GM13976 (cell line): ENCODE measurements around the gene IL20RB.

Experiments
- DNase-seq: peaks from one replicate; pipeline ENCODE4 v3.0.0; 2012; ENCODE audit warnings: low spot score
- in situ Hi-C: fragments of 300-500 bp; cut with MboI; formaldehyde crosslinking; loops from one replicate; pipeline ENCODE4 v1.12.0; 2022; ENCODE audit warnings: low sequenced_read_pairs, mixed read lengths, inconsistent platforms; ENCODE audit not compliant: unreplicated experiment
- TF ChIP-seq, protein P1 (sequence below): IDR thresholded peaks from 2 replicates; pipeline ENCODE4 v1.5.1; 2012; ENCODE audit warnings: borderline replicate concordance, mild to moderate bottlenecking; ENCODE audit not compliant: insufficient read depth; ENCODE audit errors: extremely low read depth, missing control alignments, control extremely low read depth

The IL20RB gene

DNA sequence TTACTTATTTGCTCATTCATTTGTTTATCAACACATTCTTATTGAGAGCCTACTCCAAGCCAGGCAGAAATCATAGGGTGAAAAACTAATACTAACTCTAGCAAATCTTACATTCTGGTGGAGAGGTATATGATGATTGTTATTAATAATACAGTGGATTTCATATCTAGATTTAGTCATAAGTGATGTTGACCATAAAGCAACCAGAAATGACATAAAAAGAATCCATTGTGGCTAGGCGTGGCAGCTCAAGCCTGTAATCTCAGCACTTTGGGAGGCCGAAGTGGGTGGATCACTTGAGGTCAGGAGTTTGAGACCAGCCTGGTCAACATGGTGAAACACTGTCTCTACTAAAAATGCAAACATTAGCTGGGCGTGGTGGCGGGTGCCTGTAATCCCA is 26.2 kb upstream of the IL20RB start:
- in situ Hi-C loops: no loop called here
- DNase-seq: no peak
- TF ChIP-seq, protein P1, sequence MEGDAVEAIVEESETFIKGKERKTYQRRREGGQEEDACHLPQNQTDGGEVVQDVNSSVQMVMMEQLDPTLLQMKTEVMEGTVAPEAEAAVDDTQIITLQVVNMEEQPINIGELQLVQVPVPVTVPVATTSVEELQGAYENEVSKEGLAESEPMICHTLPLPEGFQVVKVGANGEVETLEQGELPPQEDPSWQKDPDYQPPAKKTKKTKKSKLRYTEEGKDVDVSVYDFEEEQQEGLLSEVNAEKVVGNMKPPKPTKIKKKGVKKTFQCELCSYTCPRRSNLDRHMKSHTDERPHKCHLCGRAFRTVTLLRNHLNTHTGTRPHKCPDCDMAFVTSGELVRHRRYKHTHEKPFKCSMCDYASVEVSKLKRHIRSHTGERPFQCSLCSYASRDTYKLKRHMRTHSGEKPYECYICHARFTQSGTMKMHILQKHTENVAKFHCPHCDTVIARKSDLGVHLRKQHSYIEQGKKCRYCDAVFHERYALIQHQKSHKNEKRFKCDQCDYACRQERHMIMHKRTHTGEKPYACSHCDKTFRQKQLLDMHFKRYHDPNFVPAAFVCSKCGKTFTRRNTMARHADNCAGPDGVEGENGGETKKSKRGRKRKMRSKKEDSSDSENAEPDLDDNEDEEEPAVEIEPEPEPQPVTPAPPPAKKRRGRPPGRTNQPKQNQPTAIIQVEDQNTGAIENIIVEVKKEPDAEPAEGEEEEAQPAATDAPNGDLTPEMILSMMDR: no peak

DNA sequence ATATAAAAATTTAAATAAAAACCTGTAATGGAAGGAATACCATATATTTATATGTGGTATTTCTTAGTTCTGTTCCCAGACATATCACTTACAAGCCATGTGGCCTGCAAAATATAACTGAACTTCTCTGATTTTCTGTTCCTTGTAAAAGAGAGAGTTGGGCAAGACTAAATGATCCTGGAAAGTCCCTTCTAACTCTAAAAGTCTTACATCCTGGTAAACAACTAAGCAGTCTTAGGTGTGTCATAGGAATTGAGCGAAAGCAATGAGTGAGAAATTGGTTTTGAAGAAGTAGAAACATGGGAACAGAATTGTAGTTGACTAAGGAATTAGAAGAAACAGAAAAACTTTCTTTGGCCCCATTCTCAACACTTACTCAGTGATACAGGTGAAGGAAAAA is 25.3 kb upstream of the IL20RB start:
- in situ Hi-C loops: no loop called here
- DNase-seq: no peak
- TF ChIP-seq, protein P1: no peak

DNA sequence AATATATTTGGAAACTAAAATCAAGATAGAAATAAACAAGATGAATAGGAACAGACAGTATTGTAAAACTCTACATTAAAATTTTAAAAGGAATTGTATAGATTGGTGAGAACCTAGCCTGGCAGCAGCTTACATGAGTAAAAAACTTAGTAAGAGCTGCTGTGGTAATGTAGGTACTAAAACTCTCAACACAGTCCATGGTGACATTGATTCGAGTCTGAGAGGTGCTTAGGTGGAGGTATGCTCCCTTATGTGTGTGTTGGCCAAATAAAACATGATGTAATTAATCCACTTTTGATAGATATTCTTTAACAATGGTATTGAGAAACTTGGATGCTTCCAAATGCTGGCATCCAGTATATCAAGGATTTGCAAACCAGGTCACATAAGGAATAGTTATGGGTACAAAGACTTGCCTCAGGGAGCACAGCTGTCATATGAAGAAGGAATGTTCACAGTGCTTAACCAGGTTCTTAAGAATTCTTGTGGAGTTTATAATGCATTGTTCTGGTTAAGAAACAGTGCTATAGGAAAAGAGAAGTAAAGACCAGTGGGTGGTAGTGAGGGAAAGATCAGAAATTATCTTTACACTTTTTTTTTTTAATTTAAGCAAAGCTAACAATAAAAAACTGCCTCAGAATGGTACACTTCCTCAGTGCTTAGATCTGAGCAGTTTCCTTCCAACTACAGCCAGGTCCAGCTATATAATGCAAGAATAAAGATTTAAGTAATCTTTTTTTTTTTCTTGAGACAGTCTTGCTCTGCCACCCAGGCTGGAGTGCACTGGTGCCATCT is 24.6 kb upstream of the IL20RB start:
- in situ Hi-C loops: no loop called here
- DNase-seq: no peak
- TF ChIP-seq, protein P1: no peak

DNA sequence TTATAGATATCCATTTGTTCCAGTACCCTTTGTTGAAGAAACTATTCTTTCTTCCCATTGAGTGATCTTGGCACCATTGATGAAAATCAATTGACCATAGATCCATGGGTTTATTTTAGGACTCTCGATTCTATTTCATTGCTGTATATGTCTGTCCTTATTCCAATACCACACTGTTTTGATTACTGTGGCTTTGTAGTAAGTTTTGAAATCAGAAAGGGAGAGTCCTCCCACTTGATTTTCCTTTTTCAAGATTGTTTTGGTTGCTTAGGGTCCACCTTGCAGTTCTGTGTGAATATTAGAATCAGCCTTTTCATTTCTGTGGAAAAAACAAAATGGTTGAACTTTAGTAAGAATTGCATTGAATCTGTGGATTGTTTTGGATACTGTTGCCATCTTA is 20.6 kb upstream of the IL20RB start:
- in situ Hi-C loops: no loop called here
- DNase-seq: no peak
- TF ChIP-seq, protein P1: no peak

DNA sequence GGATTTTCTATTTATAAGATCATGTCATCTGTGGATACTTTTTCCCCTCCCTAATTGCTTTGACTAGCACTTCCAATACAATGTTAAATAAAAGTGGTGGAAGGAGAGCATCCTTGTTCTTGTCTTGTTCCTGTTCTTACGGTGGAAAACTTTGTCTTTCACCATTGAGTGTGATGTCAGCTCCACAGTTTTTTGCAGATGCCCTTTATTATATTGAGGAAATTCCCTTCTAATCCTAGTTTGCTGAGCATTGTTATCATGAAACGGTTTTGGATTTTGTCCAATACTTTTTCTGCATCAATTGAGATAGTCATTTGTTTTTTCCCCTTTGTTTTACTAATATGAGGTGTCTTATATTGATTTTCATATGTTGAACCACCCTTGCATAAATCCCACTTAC is 19.9 kb upstream of the IL20RB start:
- TF ChIP-seq, protein P1: no peak
- in situ Hi-C loops: no loop called here
- no peak for DNase-seq

DNA sequence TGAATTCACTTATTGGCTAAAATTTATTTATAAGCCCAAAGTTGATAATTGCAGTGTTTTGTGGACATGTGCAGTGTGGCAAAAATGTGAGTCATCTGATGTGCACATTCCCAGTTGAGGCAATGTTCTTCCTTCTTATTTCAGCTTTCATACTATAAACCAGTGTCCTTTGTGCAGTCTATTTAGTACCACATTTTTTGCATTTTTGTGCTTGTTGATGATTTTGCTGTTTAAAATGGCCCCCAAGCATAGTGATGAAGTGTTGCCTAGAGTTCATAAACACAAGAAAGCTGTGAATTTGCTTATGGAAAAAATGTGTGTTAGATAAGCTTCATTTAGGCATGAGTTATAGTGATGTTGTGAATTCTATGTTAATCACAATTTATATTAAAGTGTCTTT is 19.4 kb upstream of the IL20RB start:
- TF ChIP-seq, protein P1: no peak
- in situ Hi-C loops: no loop called here
- DNase-seq: no peak
